HG02759 (cell line): ENCODE measurements around the gene AUH.

Experiments
- ATAC-seq: cut with Tn5 transposase; IDR thresholded peaks from one replicate; pipeline ENCODE4 v1.9.1; 2021; ENCODE audit warnings: mild to moderate bottlenecking, moderate library complexity; ENCODE audit not compliant: unreplicated experiment

Gene AUH

GRCh38 chr9:91297306-91297705 lies 64.4 kb downstream of the AUH start:
- no peak for ATAC-seq

DNA sequence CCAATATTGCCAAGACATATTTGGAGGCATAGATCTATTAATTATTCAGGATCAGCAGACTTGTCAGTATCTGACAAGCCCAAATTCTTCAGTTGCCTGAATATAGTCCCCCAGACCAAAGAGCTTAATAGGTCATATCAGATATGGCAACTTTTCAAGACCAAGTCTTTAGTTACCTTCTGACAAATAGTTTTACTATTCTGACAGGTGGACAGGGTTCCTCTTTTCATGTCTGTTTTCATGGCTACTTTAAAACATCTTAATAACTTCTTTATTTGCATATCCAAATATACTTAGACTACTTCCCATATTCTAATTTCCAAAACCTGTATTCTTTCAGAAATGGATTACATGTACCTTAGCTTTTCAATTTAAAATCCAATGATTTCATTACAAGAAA lies 65.4 kb downstream of the AUH start:
- no peak for ATAC-seq

- no peak for ATAC-seq
Observed at GRCh38 chr9:91295357-91295756, 66.4 kb downstream of the AUH start.

DNA sequence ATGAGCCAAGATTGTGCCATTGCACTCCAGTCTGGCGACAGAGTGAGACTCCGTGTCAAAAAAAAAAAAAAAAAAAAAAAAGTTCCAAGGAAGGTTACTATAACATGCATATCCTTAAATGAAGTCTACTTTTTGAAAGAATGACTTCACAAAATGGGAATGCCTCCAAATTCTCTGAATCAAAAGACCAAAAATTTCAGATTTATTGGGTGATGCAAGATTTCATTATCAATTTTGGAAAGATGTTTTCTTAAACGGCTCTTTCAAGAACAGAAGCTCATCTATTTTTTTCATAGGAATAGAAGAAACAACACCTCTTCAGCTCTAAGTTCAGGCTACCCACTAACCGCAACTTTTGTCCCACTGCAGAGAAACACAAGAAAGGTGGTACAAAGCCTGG lies 69.9 kb downstream of the AUH start:
- ATAC-seq, result no peak

- ATAC-seq, result no peak
Observed at GRCh38 chr9:91289244-91289643, 72.5 kb downstream of the AUH start.

DNA sequence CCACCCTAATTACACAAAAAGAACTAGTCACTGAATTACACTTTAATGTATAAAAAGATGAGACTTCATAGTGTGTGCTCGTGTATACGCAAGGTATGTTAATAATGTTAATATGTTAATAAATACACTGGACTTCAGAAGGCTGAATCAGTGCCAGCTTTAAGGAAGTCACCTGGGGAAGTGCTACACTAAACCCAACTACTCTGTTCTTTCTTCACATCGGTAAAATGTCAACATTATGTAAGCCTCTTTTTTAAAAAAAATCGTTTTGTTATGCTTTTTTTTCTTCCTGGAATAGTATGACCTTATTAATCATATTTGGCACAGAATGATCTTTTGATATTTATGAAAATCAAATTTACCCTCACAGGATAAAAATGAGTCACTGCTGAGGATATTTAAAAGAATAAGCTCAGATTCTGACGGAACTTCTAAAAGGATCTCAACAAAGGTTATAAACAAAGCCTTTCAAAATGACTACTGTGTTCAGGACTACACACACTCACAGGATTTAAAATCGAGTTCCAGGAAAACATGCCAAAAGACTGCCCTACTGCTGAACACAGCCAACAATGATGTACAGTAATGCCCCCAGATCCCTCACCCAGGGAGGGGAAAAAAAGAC lies 75.9 kb downstream of the AUH start:
- ATAC-seq, result no peak

DNA sequence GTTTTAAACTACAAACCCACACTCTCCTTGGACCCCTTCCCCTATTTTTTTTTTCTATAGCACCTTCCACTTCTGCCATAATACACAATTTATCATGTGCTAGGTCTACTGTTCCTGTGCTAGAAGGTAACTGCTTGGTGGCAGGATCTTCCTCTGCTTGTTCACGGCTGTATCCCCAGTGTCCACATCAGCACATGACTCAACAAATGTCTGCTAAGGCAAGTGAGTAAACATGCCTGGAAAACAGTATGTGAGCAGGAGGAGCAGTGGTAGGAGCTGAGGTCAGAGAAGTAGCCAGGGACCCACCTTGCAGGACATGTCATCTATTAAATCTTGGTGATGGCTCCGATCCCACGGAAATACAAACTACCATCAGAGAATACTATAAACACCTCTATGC lies 79.4 kb downstream of the AUH start:
- ATAC-seq, result no peak

DNA sequence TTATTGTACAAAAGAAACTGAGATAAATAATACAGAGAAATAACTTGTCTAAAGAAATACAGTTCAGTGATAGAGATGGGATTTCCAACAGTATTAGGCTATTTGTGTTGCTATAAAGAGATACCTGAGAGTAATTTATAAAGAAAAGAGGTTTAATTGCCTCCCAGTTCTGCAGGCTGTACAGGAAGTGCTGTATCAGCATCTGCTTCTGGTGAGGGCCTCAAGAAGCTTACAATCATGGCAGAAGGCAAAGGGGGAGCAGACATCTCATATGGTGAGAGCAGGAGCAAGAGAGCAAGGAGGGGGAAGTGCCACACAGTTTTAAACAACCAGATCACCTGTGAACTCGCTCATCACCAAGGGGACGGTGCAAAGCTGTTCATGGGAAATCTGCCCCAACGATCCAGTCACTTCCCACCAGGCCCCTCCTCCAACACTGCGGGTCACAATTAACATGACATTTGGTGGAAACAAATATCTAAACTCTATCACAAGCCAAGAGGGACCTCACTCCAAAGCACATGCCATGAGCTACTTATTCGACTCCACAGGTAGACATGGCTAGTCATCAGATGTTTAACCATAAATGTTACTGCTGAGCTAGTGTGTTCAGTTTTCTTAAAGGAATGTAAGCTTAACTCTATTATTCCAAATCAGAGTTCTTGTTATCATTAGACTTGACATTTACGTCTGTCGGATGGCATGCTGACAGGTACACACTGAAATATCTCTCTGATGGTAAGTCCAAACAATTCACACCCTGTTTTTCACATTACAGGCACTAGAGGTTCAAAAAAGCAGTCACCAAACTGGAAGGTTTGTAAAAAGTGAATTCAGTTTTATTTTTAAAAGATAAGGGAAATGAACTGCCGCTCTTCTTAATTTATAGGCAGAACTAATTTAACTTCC lies 82.2 kb downstream of the AUH start:
- ATAC-seq, result no peak

- no peak for ATAC-seq
Observed at GRCh38 chr9:91276513-91276912, 85.2 kb downstream of the AUH start.

- ATAC-seq, result no peak
Observed at GRCh38 chr9:91275655-91276054, 86.1 kb downstream of the AUH start.

GRCh38 chr9:91274949-91275492 lies 86.7 kb downstream of the AUH start:
- ATAC-seq, result no peak

DNA sequence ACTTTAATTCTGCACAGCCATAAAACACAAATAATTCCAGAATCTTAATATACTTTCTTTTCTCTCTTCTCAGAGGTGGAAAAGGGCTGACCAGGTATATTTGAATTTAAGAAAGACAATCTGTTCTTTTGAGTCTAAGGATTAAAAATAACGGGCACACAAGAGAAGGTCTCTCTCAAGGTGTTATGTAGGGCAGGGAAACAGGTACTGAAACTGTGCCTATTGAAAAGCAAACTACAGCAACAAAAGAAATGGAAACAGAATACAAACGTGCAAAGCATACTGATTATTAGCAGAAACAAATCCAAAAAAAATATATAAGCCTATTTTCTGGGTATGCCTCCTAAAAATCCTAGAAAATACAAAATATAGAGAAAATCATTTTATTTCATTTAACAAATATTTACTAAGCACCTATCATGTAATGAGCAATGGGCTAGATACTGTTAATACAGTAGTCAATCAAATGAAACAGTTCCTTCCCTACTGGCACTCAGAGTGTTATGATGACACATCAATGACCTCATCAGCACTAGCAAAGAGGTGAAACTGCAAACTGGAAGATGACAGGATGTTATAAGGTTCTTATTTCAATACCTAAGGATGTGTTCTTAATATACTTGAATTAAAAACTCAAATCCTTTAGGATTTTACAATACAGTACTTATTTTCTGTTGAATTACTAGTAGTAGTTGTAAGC lies 87.7 kb downstream of the AUH start:
- ATAC-seq, result no peak

GRCh38 chr9:91271156-91271555 lies 90.6 kb downstream of the AUH start:
- no peak for ATAC-seq

- ATAC-seq, result no peak
Observed at GRCh38 chr9:91269907-91270491, 91.7 kb downstream of the AUH start.

DNA sequence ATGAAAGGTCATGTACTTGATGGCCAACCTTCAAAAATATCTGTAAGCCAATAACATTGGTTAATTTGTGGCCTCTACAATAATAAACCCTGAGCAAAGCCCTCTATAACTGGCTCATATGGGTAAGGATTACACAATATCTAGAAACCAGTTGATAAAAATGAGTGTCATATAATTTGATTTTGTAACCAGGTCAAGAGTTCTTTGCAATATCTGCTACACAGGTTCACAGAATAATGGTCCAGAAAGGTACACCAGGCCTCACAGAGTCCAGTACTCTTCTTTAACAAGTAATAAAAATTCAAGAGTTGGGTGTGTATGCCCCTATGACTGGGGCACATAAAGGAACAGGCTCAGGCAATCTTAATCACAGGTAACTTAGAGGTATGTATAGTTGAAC lies 95.3 kb downstream of the AUH start:
- ATAC-seq, result no peak

- ATAC-seq, result no peak
Observed at GRCh38 chr9:91265514-91265913, 96.2 kb downstream of the AUH start.

DNA sequence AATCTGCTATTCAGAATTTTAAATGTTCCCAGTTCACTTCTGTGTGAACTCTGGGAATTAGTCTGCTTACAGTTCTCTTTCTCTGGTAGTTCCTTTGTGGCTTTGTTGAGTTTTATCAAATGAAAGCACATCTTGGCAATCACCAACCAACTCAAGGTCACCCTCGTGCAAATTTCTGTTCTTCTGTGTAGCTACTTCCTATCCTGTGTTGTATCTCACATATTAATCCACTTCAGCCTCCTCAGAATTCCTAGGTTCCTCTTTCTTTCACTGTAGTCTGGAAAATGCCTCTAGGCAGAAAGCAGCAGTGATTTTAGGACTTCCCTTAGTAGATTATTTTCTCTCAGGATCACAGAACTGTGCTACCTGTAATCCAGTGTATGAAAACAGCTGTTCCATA lies 100.3 kb downstream of the AUH start:
- ATAC-seq, result no peak

DNA sequence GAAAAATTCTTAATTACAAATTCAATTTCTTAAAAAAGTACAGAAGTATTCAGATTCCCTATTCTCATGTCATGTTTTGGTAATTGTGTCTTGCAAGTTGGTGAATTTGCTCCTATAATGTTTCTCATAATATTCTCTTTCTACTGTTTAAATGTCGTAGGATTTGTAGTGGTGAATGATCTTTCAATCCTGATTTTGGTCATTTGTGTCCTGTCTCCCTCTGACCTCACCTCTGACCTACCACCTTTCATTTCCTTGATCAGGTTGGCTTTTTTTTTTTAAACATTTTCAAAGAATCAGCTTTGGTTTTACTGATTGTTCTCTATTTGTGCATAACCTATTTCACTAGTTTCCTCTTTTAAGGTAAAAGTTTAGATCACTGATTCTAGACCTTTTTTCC lies 102.6 kb downstream of the AUH start:
- ATAC-seq, result no peak

DNA sequence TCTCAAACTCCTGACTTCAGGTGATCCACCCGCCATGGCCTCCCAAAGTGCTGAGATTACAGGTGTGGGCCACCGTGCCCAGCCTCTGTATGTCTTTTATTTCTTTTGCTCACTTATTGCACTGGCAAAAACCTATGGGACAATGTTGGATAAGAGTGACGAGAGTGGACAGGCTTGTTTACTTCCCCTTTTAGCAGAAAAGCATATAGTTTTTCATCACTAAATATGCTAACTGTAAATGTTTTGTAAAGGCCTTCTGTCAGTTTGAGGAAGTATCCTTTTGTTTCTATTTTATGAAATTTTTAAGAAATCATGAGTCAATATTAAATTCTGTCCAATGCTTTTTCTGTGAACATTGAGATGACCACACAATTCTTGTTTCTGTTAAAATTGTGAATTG lies 103.3 kb downstream of the AUH start:
- ATAC-seq, result no peak

DNA sequence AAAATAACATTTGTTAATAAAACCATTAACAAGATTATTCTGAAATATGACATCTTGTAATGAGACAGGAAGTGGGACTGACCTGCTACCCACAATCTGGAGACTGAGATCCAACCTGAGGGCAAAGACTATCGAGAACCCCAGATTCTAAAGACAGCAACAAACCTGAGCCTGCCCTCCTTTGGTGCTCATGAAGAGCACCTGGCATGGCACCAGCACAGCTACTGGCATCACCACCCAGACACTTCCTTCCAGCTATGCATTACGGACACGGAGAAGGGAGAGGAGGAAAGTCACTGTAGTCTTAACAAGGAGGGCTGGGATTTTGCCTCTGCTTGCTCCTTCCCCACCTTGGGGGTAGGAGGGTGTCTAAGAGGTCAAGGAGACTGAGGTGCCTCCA lies 105.5 kb downstream of the AUH start:
- no peak for ATAC-seq

DNA sequence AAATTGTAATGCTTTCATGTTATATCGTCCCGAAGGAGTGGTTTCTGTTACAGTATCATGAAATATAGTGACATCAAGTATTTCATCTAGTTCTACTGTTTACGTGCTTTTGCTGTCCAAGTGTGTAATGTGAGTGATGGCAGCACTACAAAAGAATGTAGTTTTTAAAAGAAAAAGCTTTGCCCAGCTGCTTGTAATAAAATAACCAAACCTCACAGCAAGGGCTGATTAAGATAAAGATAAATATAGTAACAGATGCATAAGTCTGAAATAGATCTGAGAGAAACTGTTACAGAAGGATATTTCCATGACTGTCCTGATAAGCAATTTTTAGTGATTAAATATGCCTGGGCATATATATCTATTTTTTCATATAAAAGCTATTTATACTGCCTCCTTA lies 106.4 kb downstream of the AUH start:
- ATAC-seq, result no peak
